HUES6 (cell line): Measurements from ENCODE around the gene OVCH1.
"Not testable (repeated sequence)": the region's sequence is repeated elsewhere in the genome, so short reads cannot be mapped to it uniquely, and the experiment has no call there.

ENCODE experiments used
- H3K27ac ChIP-seq: 2 replicates; pipeline ENCODE4 v1.7.0; 2013; ENCODE audit warnings: low read depth, mild to moderate bottlenecking, low read length, inconsistent platforms
- H3K27me3 ChIP-seq: 2 replicates; pipeline ENCODE4 v1.6.1; 2013; ENCODE audit warnings: low read length; ENCODE audit not compliant: control insufficient read depth, insufficient read depth
- H3K36me3 ChIP-seq: 2 replicates; pipeline ENCODE4 v1.6.1; 2013; ENCODE audit warnings: low read length; ENCODE audit not compliant: control insufficient read depth, insufficient read depth
- H3K4me1 ChIP-seq: 2 replicates; pipeline ENCODE4 v1.6.1; 2013; ENCODE audit warnings: low read length; ENCODE audit not compliant: control insufficient read depth, insufficient read depth
- H3K4me3 ChIP-seq: 2 replicates; pipeline ENCODE4 v1.5.1; 2013; ENCODE audit warnings: low read depth, low read length
- H3K9ac ChIP-seq: one replicate; pipeline ENCODE4 v1.6.1; 2013; ENCODE audit warnings: mild to moderate bottlenecking, low read length
- H3K9me3 ChIP-seq: 2 replicates; pipeline ENCODE4 v1.6.1; 2013; ENCODE audit warnings: low read depth, low read length; ENCODE audit not compliant: control insufficient read depth, insufficient read depth

Gene OVCH1

GRCh38 chr12:29385194-29385593 lies 112.3 kb downstream of the OVCH1 start:
- H3K27ac ChIP-seq, H3K9ac ChIP-seq, H3K9me3 ChIP-seq, H3K36me3 ChIP-seq, H3K4me1 ChIP-seq, H3K27me3 ChIP-seq, H3K4me3 ChIP-seq: not testable (repeated sequence)

- H3K9ac ChIP-seq: no peak overlapping the region
- H3K4me3 ChIP-seq: no peak overlapping the region
- peaks cover 2% of the 10 kb centered on the region; the same call in 1 of the 2 replicates for H3K4me1 ChIP-seq
- no peaks in the 10 kb centered on the region for H3K27me3 ChIP-seq
- peaks cover 4% of the 10 kb centered on the region for H3K36me3 ChIP-seq
- no peaks in the 10 kb centered on the region for H3K9me3 ChIP-seq
- no peak overlapping the region for H3K27ac ChIP-seq
Observed at GRCh38 chr12:29382251-29382650, 115.2 kb downstream of the OVCH1 start.

- H3K9me3 ChIP-seq: no peaks in the 10 kb centered on the region
- H3K27me3 ChIP-seq: no peaks in the 10 kb centered on the region
- H3K4me3 ChIP-seq: peak within 1 kb of the TSS; percentile 91
- peaks cover 2% of the 10 kb centered on the region; the same call in 1 of the 2 replicates for H3K4me1 ChIP-seq
- H3K27ac ChIP-seq: peak within 1 kb of the TSS; percentile 81
- H3K9ac ChIP-seq: peak within 1 kb of the TSS; percentile 96
- peaks cover 4% of the 10 kb centered on the region for H3K36me3 ChIP-seq
Observed at GRCh38 chr12:29380536-29381523, 116.7 kb downstream of the OVCH1 start, which contains the start of gene ERGIC2. Gene ERGIC2 (minus strand): TSS chr12:29381172. CDS start chr12:29371633, 9,539 bp downstream.
